Activated CD4-positive, alpha-beta memory T cell treated with anti-CD3 and anti-CD28 coated beads, Interleukin-2, amount 10 ng/mL, durations not matched to agents 7 days and 5 days (primary cell): ENCODE results near the gene DEPDC4. TPM values are rescaled to one million over a fixed set of nuclear protein-coding genes. Genes with fewer than 3 reads are reported as not detected.
"Not testable (repeated sequence)": the region's sequence is repeated elsewhere in the genome, so short reads cannot be mapped to it uniquely, and the experiment has no call there.

Source experiments
- CTCF ChIA-PET: fragments of 350-600 bp; sonication (Branson Sonifier 250); formaldehyde crosslinking; loops from one replicate; lab custom pipeline; 2021; ENCODE audit warnings: antibody characterized with exemption, inconsistent platforms; lab: Charles Lee
- POLR2A ChIA-PET: fragments of 350-600 bp; sonication (Branson Sonifier 250); formaldehyde crosslinking; loops from one replicate; lab custom pipeline; 2021; ENCODE audit warnings: antibody characterized with exemption; lab: Charles Lee
- DNase-seq: peaks from one replicate; pipeline ENCODE4 v3.0.0-alpha.2; 2020
- H3K27ac Mint-ChIP-seq: one replicate; pipeline ENCODE4 v1.8.0; 2021; ENCODE audit warnings: mild to moderate bottlenecking, mixed read lengths
- H3K27me3 Mint-ChIP-seq: one replicate; pipeline ENCODE4 v1.8.0; 2021; ENCODE audit warnings: mixed read lengths
- H3K36me3 Mint-ChIP-seq: one replicate; pipeline ENCODE4 v1.8.0; 2021; ENCODE audit warnings: low read depth, mixed read lengths
- H3K4me1 Mint-ChIP-seq: one replicate; pipeline ENCODE4 v1.8.0; 2021; ENCODE audit warnings: mixed read lengths
- H3K4me3 Mint-ChIP-seq: one replicate; pipeline ENCODE4 v1.8.0; 2021; ENCODE audit warnings: mild to moderate bottlenecking, mixed read lengths
- H3K9me3 Mint-ChIP-seq: one replicate; pipeline ENCODE4 v1.8.0; 2021; ENCODE audit warnings: mixed read lengths
- total RNA-seq, 2 experiments: library from RNA; stranded (reverse); gene quantifications; one replicate each; pipeline ENCODE4 v1.2.3, GENCODE V29; 2021

DEPDC4 gene
- total RNA-seq, 2 experiments from 2014 or later = 1.3 to 2.1 TPM

DNA sequence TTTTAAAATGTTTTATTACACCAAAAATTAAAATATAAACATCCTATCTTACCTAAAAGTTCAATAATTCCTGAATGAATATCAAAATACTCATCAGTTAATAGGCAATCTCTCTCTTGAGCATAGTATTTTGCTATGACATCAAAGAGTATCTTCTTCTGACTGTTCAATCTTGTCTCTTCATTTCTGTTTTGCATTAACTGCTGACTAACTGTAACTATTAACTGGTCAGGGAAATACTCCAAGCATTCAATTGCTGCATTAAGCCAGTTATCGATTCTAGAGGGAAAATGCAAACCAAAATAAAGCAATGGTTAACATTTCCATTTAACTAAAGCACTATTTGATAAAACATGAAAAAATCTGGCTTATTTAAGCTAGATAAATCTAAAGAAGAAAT, 13.4 kb downstream of the DEPDC4 start:
- H3K4me3 Mint-ChIP-seq = no peak overlapping the region
- H3K36me3 Mint-ChIP-seq = no peaks in the 10 kb centered on the region
- H3K9me3 Mint-ChIP-seq = no peaks in the 10 kb centered on the region
- H3K27ac Mint-ChIP-seq = no peak overlapping the region
- no peaks in the 10 kb centered on the region for H3K27me3 Mint-ChIP-seq
- no peak for DNase-seq
- peaks cover 10% of the 10 kb centered on the region for H3K4me1 Mint-ChIP-seq
- ChIA-PET POLR2A (no interaction called here), CTCF (no interaction called here)

DNA sequence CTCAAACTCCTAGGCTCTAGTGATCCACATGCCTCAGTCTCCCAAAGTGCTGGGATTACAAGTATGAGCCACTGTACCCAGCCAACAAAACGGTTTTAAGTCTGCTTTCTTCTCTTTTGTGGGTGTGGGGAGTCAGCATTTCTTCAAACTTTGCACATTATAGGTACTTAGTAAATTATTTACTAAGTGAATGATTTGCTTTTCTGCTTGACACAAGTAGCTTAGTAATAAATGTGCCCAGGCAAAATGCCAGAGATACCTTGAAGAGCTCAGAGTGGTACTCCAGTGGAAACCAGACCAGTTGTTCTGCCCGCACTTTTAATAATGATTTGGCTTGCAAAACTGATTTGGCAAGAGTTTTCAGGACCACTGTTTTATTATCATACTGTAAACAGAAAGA, 15.0 kb downstream of the DEPDC4 start:
- POLR2A ChIA-PET = interaction anchor here (0.6 kb wide), 1 partner anchor 1548 kb away, joined by 3 read pairs; no protein-coding TSS in a partner anchor

DNA sequence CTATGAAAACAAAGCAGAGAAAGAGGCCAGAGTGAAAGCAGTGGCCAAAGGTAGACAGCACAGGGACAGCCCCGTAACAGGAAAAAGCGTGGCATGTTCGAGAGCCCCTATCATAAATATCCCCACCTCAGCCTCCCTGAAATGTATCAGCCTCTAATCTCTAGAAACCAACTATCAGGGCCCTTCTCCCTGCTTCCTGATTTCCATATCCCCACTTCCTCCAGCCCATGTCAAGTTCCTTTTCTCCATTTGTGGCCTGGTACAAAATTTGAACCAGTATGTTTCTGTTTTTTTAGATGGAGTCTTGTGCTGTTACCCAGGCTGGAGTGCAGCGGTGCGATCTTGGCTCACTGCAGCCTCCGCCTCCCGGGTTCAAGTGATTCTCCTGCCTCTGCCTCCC, 16.9 kb downstream of the DEPDC4 start:
- ChIA-PET CTCF (no interaction called here), POLR2A (no interaction called here)
- DNase-seq = no peak
- Mint-ChIP-seq H3K4me3 (no peak overlapping the region), H3K27me3 (no peaks in the 10 kb centered on the region), H3K27ac (no peak overlapping the region), H3K4me1 (no peaks in the 10 kb centered on the region), H3K9me3 (no peaks in the 10 kb centered on the region), H3K36me3 (no peaks in the 10 kb centered on the region)

More for the DNA sequence above, 15.0 kb downstream of the DEPDC4 start:
- Mint-ChIP-seq H3K27ac (no peak overlapping the region), H3K4me3 (no peak overlapping the region), H3K9me3 (no peaks in the 10 kb centered on the region), H3K36me3 (no peaks in the 10 kb centered on the region), H3K4me1 (no peaks in the 10 kb centered on the region), H3K27me3 (no peaks in the 10 kb centered on the region)
- no peak for DNase-seq
- CTCF ChIA-PET = no interaction called here

- Mint-ChIP-seq H3K27ac (no peak overlapping the region), H3K27me3 (no peaks in the 10 kb centered on the region), H3K9me3 (no peaks in the 10 kb centered on the region), H3K4me3 (no peak overlapping the region), H3K36me3 (no peaks in the 10 kb centered on the region), H3K4me1 (no peaks in the 10 kb centered on the region)
- ChIA-PET POLR2A (no interaction called here), CTCF (no interaction called here)
- DNase-seq = no peak
Measured at GRCh38 chr12:100248886-100249285, 18.0 kb downstream of the DEPDC4 start.

- CTCF ChIA-PET = no interaction called here
- H3K4me3 Mint-ChIP-seq = no peak overlapping the region
- no peaks in the 10 kb centered on the region for H3K27me3 Mint-ChIP-seq
- no peak overlapping the region for H3K27ac Mint-ChIP-seq
- POLR2A ChIA-PET = no interaction called here
- no peaks in the 10 kb centered on the region for H3K9me3 Mint-ChIP-seq
- DNase-seq = no peak
- no peaks in the 10 kb centered on the region for H3K4me1 Mint-ChIP-seq
- H3K36me3 Mint-ChIP-seq = no peaks in the 10 kb centered on the region
Measured at GRCh38 chr12:100247765-100248164, 19.1 kb downstream of the DEPDC4 start.

GRCh38 chr12:100243137-100243536, 23.7 kb downstream of the DEPDC4 start:
- no peaks in the 10 kb centered on the region for H3K27me3 Mint-ChIP-seq
- H3K36me3 Mint-ChIP-seq = no peaks in the 10 kb centered on the region
- no peaks in the 10 kb centered on the region for H3K4me1 Mint-ChIP-seq
- H3K27ac Mint-ChIP-seq = no peak overlapping the region
- ChIA-PET POLR2A (no interaction called here), CTCF (interaction anchor here (0.9 kb wide), 1 partner anchor 88 kb away, joined by 3 read pairs; no protein-coding TSS in a partner anchor)
- H3K4me3 Mint-ChIP-seq = no peak overlapping the region
- H3K9me3 Mint-ChIP-seq = no peaks in the 10 kb centered on the region
- DNase-seq = no peak

GRCh38 chr12:100239589-100239988, 27.3 kb downstream of the DEPDC4 start:
- no peak overlapping the region for H3K4me3 Mint-ChIP-seq
- H3K36me3 Mint-ChIP-seq = no peaks in the 10 kb centered on the region
- CTCF ChIA-PET = no interaction called here
- H3K27me3 Mint-ChIP-seq = no peaks in the 10 kb centered on the region
- H3K4me1 Mint-ChIP-seq = no peaks in the 10 kb centered on the region
- POLR2A ChIA-PET = interaction anchor here (0.6 kb wide), 1 partner anchor 816 kb away, joined by 4 read pairs; no protein-coding TSS in a partner anchor
- no peak for DNase-seq
- H3K27ac Mint-ChIP-seq = no peak overlapping the region
- no peaks in the 10 kb centered on the region for H3K9me3 Mint-ChIP-seq

DNA sequence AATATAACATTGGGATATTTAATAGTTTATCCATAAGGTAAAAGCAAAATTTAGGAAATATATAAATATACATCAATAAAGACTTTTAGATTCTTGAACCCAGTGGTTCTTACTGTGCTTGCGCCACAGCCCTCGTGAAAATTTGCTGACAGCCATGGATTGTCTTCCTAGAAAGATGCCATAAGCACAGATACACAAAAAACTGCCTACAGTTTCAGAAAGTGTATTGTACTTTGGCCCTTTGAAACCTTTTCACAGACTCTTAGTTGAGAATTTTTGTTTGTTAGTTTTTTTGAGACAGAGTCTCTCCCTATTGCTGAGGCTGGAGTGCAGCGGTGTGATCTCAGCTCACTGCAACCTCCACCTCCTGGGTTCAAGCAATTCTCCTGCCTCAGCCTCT, 28.1 kb downstream of the DEPDC4 start:
- CTCF ChIA-PET = no interaction called here
- H3K4me3 Mint-ChIP-seq = no peak overlapping the region
- DNase-seq = no peak
- H3K27ac Mint-ChIP-seq = no peak overlapping the region
- H3K27me3 Mint-ChIP-seq = no peaks in the 10 kb centered on the region
- no peaks in the 10 kb centered on the region for H3K36me3 Mint-ChIP-seq
- POLR2A ChIA-PET = interaction anchor here (0.6 kb wide), 1 partner anchor 815 kb away, joined by 4 read pairs; no protein-coding TSS in a partner anchor
- no peaks in the 10 kb centered on the region for H3K9me3 Mint-ChIP-seq
- H3K4me1 Mint-ChIP-seq = no peaks in the 10 kb centered on the region

GRCh38 chr12:100234591-100235304, 32.1 kb downstream of the DEPDC4 start:
- Mint-ChIP-seq H3K4me3 (no peak overlapping the region), H3K9me3 (no peaks in the 10 kb centered on the region), H3K36me3 (no peaks in the 10 kb centered on the region), H3K27me3 (no peaks in the 10 kb centered on the region), H3K27ac (no peak overlapping the region), H3K4me1 (no peaks in the 10 kb centered on the region)
- DNase-seq = no peak
- ChIA-PET POLR2A (no interaction called here), CTCF (interaction anchor here (0.5 to 2.5 kb wide), 13 partner anchors 10 to 437 kb away, joined by 3 to 17 read pairs (median 4); partner anchors contain the start of genes DEPDC4 and SCYL2)

DNA sequence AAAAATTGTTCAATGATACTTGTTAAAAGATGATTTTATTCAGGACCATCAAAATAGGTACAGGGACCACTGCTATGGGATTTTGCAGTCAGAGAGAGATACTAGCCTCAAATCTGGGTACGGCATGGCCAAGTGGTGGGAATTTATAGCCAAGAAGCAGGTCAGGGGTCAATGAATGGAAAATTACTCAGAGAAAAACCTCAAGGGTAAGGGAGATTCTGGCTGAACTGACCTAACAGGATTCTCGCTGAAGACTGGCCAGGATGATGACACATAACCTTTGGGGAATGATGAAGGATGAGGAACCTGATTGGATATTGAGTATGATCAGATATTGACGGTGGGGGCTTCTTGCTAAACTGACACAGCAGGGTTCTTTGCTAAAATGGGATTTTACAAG, 32.7 kb downstream of the DEPDC4 start:
- no peaks in the 10 kb centered on the region for H3K27me3 Mint-ChIP-seq
- ChIA-PET CTCF (interaction anchor here (1.2 to 2.5 kb wide), 5 partner anchors 10 to 438 kb away, joined by 4 to 17 read pairs (median 6); no protein-coding TSS in a partner anchor), POLR2A (no interaction called here)
- no peak for DNase-seq
- no peak overlapping the region for H3K27ac Mint-ChIP-seq
- no peaks in the 10 kb centered on the region for H3K4me1 Mint-ChIP-seq
- no peak overlapping the region for H3K4me3 Mint-ChIP-seq
- H3K36me3 Mint-ChIP-seq = no peaks in the 10 kb centered on the region
- H3K9me3 Mint-ChIP-seq = no peaks in the 10 kb centered on the region

GRCh38 chr12:100231873-100232272, 35.0 kb downstream of the DEPDC4 start:
- CTCF ChIA-PET, H3K27ac Mint-ChIP-seq, H3K9me3 Mint-ChIP-seq, DNase-seq, POLR2A ChIA-PET, H3K4me3 Mint-ChIP-seq, H3K36me3 Mint-ChIP-seq, H3K27me3 Mint-ChIP-seq, H3K4me1 Mint-ChIP-seq: not testable (repeated sequence)

GRCh38 chr12:100229876-100230275, 37.0 kb downstream of the DEPDC4 start:
- DNase-seq = no peak
- Mint-ChIP-seq H3K4me1 (no peaks in the 10 kb centered on the region), H3K9me3 (no peaks in the 10 kb centered on the region), H3K4me3 (no peak overlapping the region), H3K27ac (no peak overlapping the region), H3K27me3 (no peaks in the 10 kb centered on the region), H3K36me3 (peaks cover 10% of the 10 kb centered on the region)
- ChIA-PET CTCF (interaction anchor here (1.0 to 2.1 kb wide), 6 partner anchors 17 to 175 kb away, joined by 3 to 7 read pairs (median 4); partner anchors contain the start of genes DEPDC4 and SCYL2), POLR2A (interaction anchor here (2.1 kb wide), 1 partner anchor 29 kb away, joined by 6 read pairs; the partner anchor contains the start of gene ACTR6)

DNA sequence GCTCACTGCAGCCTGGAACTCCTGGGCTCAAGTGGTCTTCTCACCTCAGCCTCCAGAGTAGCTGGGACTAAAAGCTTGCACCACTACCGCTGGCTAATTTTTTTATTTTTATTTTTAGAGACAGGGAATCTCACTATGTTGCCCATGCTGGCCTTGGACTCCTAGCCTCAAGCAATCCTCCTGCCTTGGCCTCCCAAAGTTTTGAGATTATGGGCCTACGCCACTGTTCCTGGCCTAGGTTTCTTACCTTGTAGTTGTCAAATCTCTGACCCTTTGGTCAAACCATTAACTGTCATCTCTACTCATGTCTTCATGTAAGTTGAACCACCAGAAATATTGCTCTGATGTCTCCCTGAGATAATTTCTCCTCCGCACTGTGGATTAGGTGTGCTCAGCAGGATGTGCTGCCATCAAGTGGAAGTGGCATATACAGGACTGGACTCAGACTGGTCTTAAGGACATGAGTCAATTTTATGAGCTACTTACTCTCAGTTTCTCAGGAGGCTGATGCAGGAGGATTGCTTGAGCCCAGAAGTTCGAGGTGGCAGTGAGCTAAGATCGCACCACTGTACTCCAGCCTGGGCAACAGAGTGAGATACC, 37.7 kb downstream of the DEPDC4 start:
- H3K27ac Mint-ChIP-seq = no peak overlapping the region
- H3K4me1 Mint-ChIP-seq = no peaks in the 10 kb centered on the region
- DNase-seq = no peak
- H3K9me3 Mint-ChIP-seq = no peaks in the 10 kb centered on the region
- no peak overlapping the region for H3K4me3 Mint-ChIP-seq
- H3K36me3 Mint-ChIP-seq = peaks cover 14% of the 10 kb centered on the region
- no peaks in the 10 kb centered on the region for H3K27me3 Mint-ChIP-seq
- CTCF ChIA-PET = interaction anchor here (0.6 to 2.1 kb wide), 10 partner anchors 9 to 371 kb away, joined by 3 to 7 read pairs (median 4); partner anchors contain the start of genes DEPDC4 and SCYL2
- POLR2A ChIA-PET = interaction anchor here (1.0 to 2.1 kb wide), 3 partner anchors 28 to 66 kb away, joined by 3 to 6 read pairs (median 3); partner anchors contain the start of genes ACTR6, DEPDC4 and SCYL2
